Natural killer cell (primary cell): ENCODE results near the gene CPA3. TPM values are rescaled to one million over a fixed set of nuclear protein-coding genes. Genes with fewer than 3 reads are reported as not detected.

ENCODE experiments used
- ATAC-seq, 3 donors: fragments of 150-1000 bp in 2 of 3; fragments of 200-7000 bp in 1 of 3; cut with Tn5 transposase; 1 replicate in 1 of 3; 2 replicates in 2 of 3; pipeline ENCODE4 v1.10.0; 2021; ENCODE audit warnings: mild to moderate bottlenecking in 2 of 3, moderate library complexity in 2 of 3
- DNase-seq, 2 donors: peaks; one replicate each; pipeline versions ENCODE4 v3.0.0 to v3.0.0-alpha.2; 2013 to 2021; ENCODE audit warnings: mixed read lengths in 1 of 2
- H3K27ac ChIP-seq: one replicate; pipeline ENCODE4 v1.5.1; 2013; ENCODE audit warnings: mild to moderate bottlenecking, low read length
- H3K27me3 ChIP-seq: one replicate; pipeline ENCODE4 v1.6.1; 2013; ENCODE audit warnings: low read length; ENCODE audit not compliant: control insufficient read depth, insufficient read depth
- H3K36me3 ChIP-seq: one replicate; pipeline ENCODE4 v1.6.1; 2013; ENCODE audit warnings: low read length; ENCODE audit not compliant: control insufficient read depth, insufficient read depth
- H3K4me1 ChIP-seq: one replicate; pipeline ENCODE4 v1.6.1; 2013; ENCODE audit warnings: low read length; ENCODE audit not compliant: control insufficient read depth, insufficient read depth
- H3K4me3 ChIP-seq: one replicate; pipeline ENCODE4 v1.5.1; 2013; ENCODE audit warnings: low read length
- H3K9me3 ChIP-seq: one replicate; pipeline ENCODE4 v1.6.1; 2013; ENCODE audit warnings: low read length; ENCODE audit not compliant: control insufficient read depth, insufficient read depth
- H3K27ac Mint-ChIP-seq, 2 donors: one replicate each; pipeline ENCODE4 v1.8.0; 2022; ENCODE audit warnings: mild to moderate bottlenecking in 2 of 2, mixed read lengths in 2 of 2, moderate library complexity in 1 of 2
- H3K27me3 Mint-ChIP-seq, 2 donors: one replicate each; pipeline ENCODE4 v1.8.0; 2022; ENCODE audit warnings: low read depth in 2 of 2, mixed read lengths in 2 of 2
- H3K36me3 Mint-ChIP-seq: one replicate; pipeline ENCODE4 v1.8.0; 2022; ENCODE audit warnings: mixed read lengths
- H3K4me1 Mint-ChIP-seq, 2 donors: one replicate each; pipeline ENCODE4 v1.8.0; 2022; ENCODE audit warnings: mixed read lengths in 2 of 2
- H3K4me3 Mint-ChIP-seq: one replicate; pipeline ENCODE4 v1.8.0; 2022; ENCODE audit warnings: mild to moderate bottlenecking, moderate library complexity, mixed read lengths
- H3K9me3 Mint-ChIP-seq, 2 donors: one replicate each; pipeline ENCODE4 v1.8.0; 2022; ENCODE audit warnings: mixed read lengths in 2 of 2
- CTCF ChIP-seq: fragments of 200-600 bp; IDR thresholded peaks from one replicate; pipeline ENCODE4 v1.8.0; 2022; ENCODE audit warnings: antibody characterized with exemption
- WGBS: methylation state at CpG from one replicate; pipeline ENCODE4 v1.1.7; 2013; ENCODE audit warnings: missing lambda C conversion rate; ENCODE audit not compliant: insufficient coverage; 5-methylcytosine and 5-hydroxymethylcytosine counted together
- intact Hi-C: fragments of 100-400 bp; cut with micrococcal nuclease; formaldehyde crosslinking; loops from one replicate; pipeline ENCODE4 v1.14.2; 2022
- total RNA-seq, 4 donors: library from RNA; stranded (reverse); fragments of 120-200 nt in 1 of 4; gene quantifications; one replicate each; pipeline versions ENCODE4 v1.2.3 to v1.2.4, GENCODE V29; 2013 to 2022

CPA3 gene
- total RNA-seq, 3 donors from 2014 or later (not counting 1 experiment from before 2014, with no cell fraction given): 1.1 to 59.7 TPM; not detected in 1

GRCh38 chr3:148881286-148881685, 16.2 kb downstream of the CPA3 start:
- no peaks in the 10 kb centered on the region for H3K9me3 Mint-ChIP-seq
- H3K4me3 Mint-ChIP-seq: no peak overlapping the region
- no peak overlapping the region for H3K27ac ChIP-seq
- peaks cover 0 to 5% of the 10 kb centered on the region in 2 donors for H3K27me3 Mint-ChIP-seq
- H3K27ac Mint-ChIP-seq: no peak overlapping the region
- DNase-seq (no peak), ATAC-seq (no peak)
- no peak for TF ChIP-seq CTCF
- H3K36me3 Mint-ChIP-seq: no peaks in the 10 kb centered on the region
- 100% methylated on average over 2 of the region's 2 CpGs for WGBS
- no peaks in the 10 kb centered on the region for H3K4me1 Mint-ChIP-seq
- no peak overlapping the region for H3K4me3 ChIP-seq
- no peaks in the 10 kb centered on the region for H3K36me3 ChIP-seq
- intact Hi-C loops: no loop called here
- no peaks in the 10 kb centered on the region for H3K9me3 ChIP-seq
- H3K27me3 ChIP-seq: peaks cover 2% of the 10 kb centered on the region
- no peaks in the 10 kb centered on the region for H3K4me1 ChIP-seq

GRCh38 chr3:148882288-148882687, 17.2 kb downstream of the CPA3 start:
- no peak overlapping the region for H3K4me3 ChIP-seq
- no peaks in the 10 kb centered on the region for H3K4me1 ChIP-seq
- Mint-ChIP-seq H3K36me3 (no peaks in the 10 kb centered on the region), H3K4me3 (no peak overlapping the region), H3K27ac (no peak overlapping the region), H3K9me3 (no peaks in the 10 kb centered on the region), H3K27me3 (peaks cover 0 to 4% of the 10 kb centered on the region in 2 donors), H3K4me1 (no peaks in the 10 kb centered on the region)
- no peaks in the 10 kb centered on the region for H3K36me3 ChIP-seq
- no peak for TF ChIP-seq CTCF
- DNase-seq: no peak
- ATAC-seq: no peak
- intact Hi-C loops: no loop called here
- no peaks in the 10 kb centered on the region for H3K9me3 ChIP-seq
- WGBS: 94% methylated on average over 4 of the region's 4 CpGs
- H3K27me3 ChIP-seq: peaks cover 2% of the 10 kb centered on the region
- no peak overlapping the region for H3K27ac ChIP-seq

DNA sequence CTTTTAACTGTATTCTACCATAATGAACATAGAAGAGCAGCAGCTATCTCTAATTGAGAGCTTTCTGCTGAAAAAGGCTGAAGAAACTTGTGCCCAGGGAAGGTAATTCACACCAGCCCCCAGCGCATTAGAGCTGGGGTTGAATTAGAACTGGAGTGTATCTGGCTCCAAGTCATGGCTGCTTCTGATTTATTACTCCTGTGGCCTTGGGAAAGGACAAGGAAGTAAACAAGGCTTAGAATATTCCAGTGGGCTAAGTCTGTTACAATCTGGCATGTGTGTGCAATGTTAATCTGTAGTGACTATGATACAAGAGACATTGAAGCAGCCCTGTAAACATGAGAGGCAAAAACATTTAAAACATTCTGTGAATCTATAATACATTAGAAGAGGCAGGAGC, 18.1 kb downstream of the CPA3 start:
- 93% methylated on average over 1 of the region's 1 CpG for WGBS
- H3K27ac Mint-ChIP-seq: no peak overlapping the region
- no peak overlapping the region for H3K4me3 ChIP-seq
- no peak overlapping the region for H3K4me3 Mint-ChIP-seq
- H3K4me1 ChIP-seq: no peaks in the 10 kb centered on the region
- DNase-seq (no peak), ATAC-seq (no peak)
- intact Hi-C loops: no loop called here
- H3K9me3 ChIP-seq: no peaks in the 10 kb centered on the region
- H3K36me3 Mint-ChIP-seq: no peaks in the 10 kb centered on the region
- no peaks in the 10 kb centered on the region for H3K36me3 ChIP-seq
- no peaks in the 10 kb centered on the region for H3K4me1 Mint-ChIP-seq
- H3K27ac ChIP-seq: no peak overlapping the region
- H3K9me3 Mint-ChIP-seq: no peaks in the 10 kb centered on the region
- TF ChIP-seq CTCF: no peak
- peaks cover 4 to 8% of the 10 kb centered on the region in 2 donors for H3K27me3 Mint-ChIP-seq
- H3K27me3 ChIP-seq: peaks cover 2% of the 10 kb centered on the region

DNA sequence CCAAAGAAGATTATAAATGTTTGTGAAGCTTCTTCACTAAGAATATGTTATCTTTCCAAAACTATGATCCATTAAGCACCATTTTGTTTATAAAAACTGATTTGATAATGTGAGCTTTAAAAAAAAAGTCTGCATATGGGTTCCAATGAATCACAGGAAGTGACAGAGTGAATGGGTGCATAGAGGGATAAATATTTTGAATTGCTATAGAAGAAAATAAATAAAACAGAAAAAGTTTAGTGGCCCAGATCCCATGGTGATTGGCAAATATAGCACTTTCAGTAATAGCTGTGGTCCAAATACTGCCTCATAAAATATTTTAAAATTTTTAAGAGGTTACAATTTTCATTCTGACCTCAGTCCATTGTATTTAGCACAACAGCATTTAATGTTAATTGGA, 19.2 kb downstream of the CPA3 start:
- no peak for TF ChIP-seq CTCF
- Histone ChIP-seq H3K9me3 (no peaks in the 10 kb centered on the region), H3K27ac (no peak overlapping the region), H3K4me3 (no peak overlapping the region), H3K36me3 (no peaks in the 10 kb centered on the region), H3K27me3 (peaks cover 2% of the 10 kb centered on the region), H3K4me1 (no peaks in the 10 kb centered on the region)
- Mint-ChIP-seq H3K9me3 (no peaks in the 10 kb centered on the region), H3K36me3 (no peaks in the 10 kb centered on the region), H3K27ac (no peak overlapping the region), H3K4me3 (no peak overlapping the region), H3K4me1 (no peaks in the 10 kb centered on the region), H3K27me3 (peaks cover 3 to 10% of the 10 kb centered on the region in 2 donors)
- DNase-seq (no peak), ATAC-seq (no peak)
- intact Hi-C loops: no loop called here
